ENCODE data around the gene C19orf85.

DNA sequence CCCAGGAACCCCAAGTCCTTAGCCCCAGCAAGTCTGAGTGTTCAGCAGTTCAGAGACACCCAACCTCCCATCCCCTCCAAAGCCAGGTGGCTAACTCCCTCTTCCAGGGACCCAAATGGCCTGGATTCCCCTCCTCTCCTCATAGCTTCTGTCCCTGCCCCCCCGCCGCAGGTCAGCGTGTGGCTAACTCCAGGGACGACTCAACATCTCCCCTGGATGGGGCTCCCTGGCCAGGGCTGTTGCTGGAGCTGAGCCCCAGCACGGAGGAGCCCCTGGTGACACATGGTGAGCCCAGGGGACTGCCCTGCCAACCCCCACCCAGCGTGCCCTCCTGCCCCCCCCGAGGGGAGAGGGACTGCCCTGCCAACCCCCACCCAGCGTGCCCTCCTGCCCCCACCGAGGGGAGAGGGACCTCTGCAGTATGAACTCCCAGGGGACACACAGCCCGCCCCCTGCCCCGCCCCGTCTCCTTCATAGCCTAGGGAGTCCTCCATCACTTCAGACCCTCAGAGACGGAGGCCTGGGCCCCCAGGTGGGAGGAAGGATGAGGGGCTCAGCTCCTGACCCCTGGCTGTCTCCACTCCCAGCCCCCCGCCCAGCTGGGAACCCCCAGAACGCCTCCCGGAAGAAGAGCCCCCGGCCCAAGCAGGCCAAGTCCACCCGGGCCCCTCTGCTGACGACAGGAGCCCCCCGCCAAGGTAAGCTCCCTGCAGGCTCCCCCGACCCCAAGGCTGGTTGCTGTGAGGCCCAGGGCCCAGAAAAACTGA is 25.3 kb upstream of the C19orf85 start:
- TF ChIP-seq POLR2AphosphoS5 (IDR thresholded peaks at IDR 0.05; ENCODE audit: low read depth, low read length) (no peak), MXI1 (IDR thresholded peaks at IDR 0.05; ENCODE audit: low read depth, low read length) (no peak), CTCF (IDR thresholded peaks at IDR 0.05) (no peak), MEF2A (IDR thresholded peaks at IDR 0.05; ENCODE audit: borderline replicate concordance, low read depth) (no peak), TAF1 (IDR thresholded peaks at IDR 0.05; ENCODE audit: borderline replicate concordance, low read depth, low read length) (no peak), SMC3 (IDR thresholded peaks at IDR 0.05; ENCODE audit: low read depth, low read length) (no peak), GATA2 (CRISPR knock-in tag; IDR thresholded peaks at IDR 0.05) (no peak), RCOR1 (IDR thresholded peaks at IDR 0.05; ENCODE audit: low read length) (no peak), TEAD4 (IDR thresholded peaks at IDR 0.05; ENCODE audit: borderline replicate concordance, insufficient read depth) (no peak), EZH2phosphoT487 (IDR thresholded peaks at IDR 0.05; ENCODE audit: borderline replicate concordance, low read depth) (no peak), YY1 (IDR thresholded peaks at IDR 0.05; ENCODE audit: low read depth) (no peak)

All from SK-N-SH (cell line).